Suprapubic skin (tissue), 3 donors: ENCODE results near the gene CDH4.

Experiments used
- CTCF ChIP-seq, 2 donors: fragments of 200-600 bp in 1 of 2; fragments of 450-650 bp in 1 of 2; sonication (generic) in 1 of 2; IDR thresholded peaks; one replicate each; pipeline ENCODE4 v1.5.1; 2016 to 2019; ENCODE audit warnings: antibody characterized with exemption in 2 of 2, mild to moderate bottlenecking in 1 of 2, moderate library complexity in 1 of 2
- EP300 ChIP-seq: sonication (generic); formaldehyde crosslinking; IDR thresholded peaks from one replicate; pipeline ENCODE4 v1.6.1; 2017; ENCODE audit warnings: antibody characterized with exemption
- POLR2A ChIP-seq, 2 donors: fragments of 450-650 bp; IDR thresholded peaks; one replicate each; pipeline ENCODE4 v1.6.1; 2017; ENCODE audit warnings: antibody characterized with exemption in 2 of 2, mild to moderate bottlenecking in 2 of 2, moderate library complexity in 2 of 2

GRCh38 chr20:61803915-61804751 is 552.1 kb downstream of the CDH4 start:
- TF ChIP-seq CTCF (IDR thresholded peaks at IDR 0.05) (no peak), POLR2A (IDR thresholded peaks at IDR 0.05) (no peak), EP300 (no peak)
